A549 treated with GW870086 at 1 μM for 4 hours (cell line): Measurements from ENCODE around the gene ANKRD28. TPM values are rescaled to one million over a fixed set of nuclear protein-coding genes. Genes with fewer than 3 reads are reported as not detected.

Experiments
- total RNA-seq: library from RNA; stranded (reverse); fragments of 200-300 nt; extraction: Qiagen RNA extraction; gene quantifications from 5 replicates; pipeline ENCODE4 v1.2.3, GENCODE V29; 2022; ENCODE audit warnings: low read depth

The ANKRD28 gene
- total RNA-seq, result 36.5 to 52.8 TPM (median 49.6 TPM) in 5 replicates

DNA sequence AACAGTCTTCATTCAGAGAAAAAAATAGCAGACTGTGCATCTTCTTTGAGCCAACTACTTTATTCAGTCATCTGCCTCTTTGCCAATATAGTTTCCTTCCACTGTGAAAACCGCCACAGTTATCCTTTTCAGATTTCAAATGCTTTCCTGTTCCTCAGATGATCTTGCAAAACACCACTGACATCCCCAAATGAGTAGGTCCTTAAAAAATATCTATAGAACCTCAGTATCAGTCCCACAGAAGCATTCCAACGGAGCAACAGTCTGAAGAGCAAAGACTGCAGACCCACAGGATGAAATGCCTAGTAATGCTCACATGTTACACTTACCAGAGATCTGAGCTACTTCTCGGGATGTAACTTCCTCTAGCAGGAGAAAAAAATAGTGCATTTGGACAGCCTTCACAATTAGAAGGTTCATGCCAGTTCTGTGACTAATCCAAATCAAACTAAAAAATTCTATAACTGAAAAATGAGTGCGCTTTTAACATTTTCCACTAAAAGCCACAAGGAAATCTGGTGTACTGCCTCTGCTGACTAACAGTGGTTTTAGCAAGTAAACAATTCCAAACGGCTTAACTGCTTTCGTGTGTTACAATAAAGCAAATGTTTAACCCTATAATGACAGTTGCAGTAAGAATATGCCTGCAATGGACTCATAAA, at the start of gene ANKRD28:
TSS of gene ANKRD28 (minus strand) at position 338 of the 662 bp plus-strand sequence. CDS start 1,458 bp downstream, outside the sequence.

Other genes with a start within 250 kb of the ANKRD28 start
- 22.8 to 30.8 TPM (median 23.9 TPM) in 5 replicates for gene HACL1, start 196.4 kb downstream of the ANKRD28 start, total RNA-seq
- gene BTD, start 196.2 kb downstream of the ANKRD28 start, total RNA-seq, result 14.3 to 18.1 TPM (median 15.4 TPM) in 5 replicates